BJ (cell line): ENCODE data around the gene TOX3. TPM values are rescaled to one million over a fixed set of nuclear protein-coding genes. Genes with fewer than 3 reads are reported as not detected.

Experiments used
- CTCF ChIA-PET: fragments of 350-600 bp; formaldehyde crosslinking; extraction: SDS; loops from one replicate; lab custom pipeline; 2021; ENCODE audit warnings: antibody characterized with exemption, inconsistent platforms; lab: Yijun Ruan, JAX
- POLR2A ChIA-PET: fragments of 300-600 bp; sonication (Branson Sonifier 250); formaldehyde crosslinking; extraction: SDS; loops from one replicate; lab custom pipeline; 2021; ENCODE audit warnings: antibody characterized with exemption; lab: Charles Lee
- DNase-seq: peaks from one replicate; pipeline ENCODE4 v3.0.0-alpha.2; 2011; ENCODE audit warnings: low read depth
- H3K27me3 ChIP-seq: 2 replicates; pipeline ENCODE4 v1.6.0; 2011; ENCODE audit warnings: low read length; ENCODE audit not compliant: control insufficient read depth, insufficient read depth
- H3K36me3 ChIP-seq: 2 replicates; pipeline ENCODE4 v1.5.1; 2011; ENCODE audit warnings: low read length; ENCODE audit not compliant: control insufficient read depth, insufficient read depth
- H3K4me3 ChIP-seq: 2 replicates; pipeline ENCODE4 v1.5.1; 2011; ENCODE audit warnings: low read depth, mild to moderate bottlenecking, control low read depth, low read length
- polyA plus RNA-seq: library from polyadenylated mRNA; depleted of rRNA; stranded (reverse); fragments of >200 nt; gene quantifications from 2 replicates; pipeline ENCODE4 v1.2.3, GENCODE V29; 2011
- TF ChIP-seq, protein P1 (sequence below): IDR thresholded peaks from 2 replicates; pipeline ENCODE4 v1.5.1; 2011; ENCODE audit warnings: low read depth, mild to moderate bottlenecking, control low read depth, inconsistent platforms, low read length, moderate library complexity; ENCODE audit not compliant: insufficient read depth

Gene TOX3
- polyA plus RNA-seq, 1 experiment, result not detected

DNA sequence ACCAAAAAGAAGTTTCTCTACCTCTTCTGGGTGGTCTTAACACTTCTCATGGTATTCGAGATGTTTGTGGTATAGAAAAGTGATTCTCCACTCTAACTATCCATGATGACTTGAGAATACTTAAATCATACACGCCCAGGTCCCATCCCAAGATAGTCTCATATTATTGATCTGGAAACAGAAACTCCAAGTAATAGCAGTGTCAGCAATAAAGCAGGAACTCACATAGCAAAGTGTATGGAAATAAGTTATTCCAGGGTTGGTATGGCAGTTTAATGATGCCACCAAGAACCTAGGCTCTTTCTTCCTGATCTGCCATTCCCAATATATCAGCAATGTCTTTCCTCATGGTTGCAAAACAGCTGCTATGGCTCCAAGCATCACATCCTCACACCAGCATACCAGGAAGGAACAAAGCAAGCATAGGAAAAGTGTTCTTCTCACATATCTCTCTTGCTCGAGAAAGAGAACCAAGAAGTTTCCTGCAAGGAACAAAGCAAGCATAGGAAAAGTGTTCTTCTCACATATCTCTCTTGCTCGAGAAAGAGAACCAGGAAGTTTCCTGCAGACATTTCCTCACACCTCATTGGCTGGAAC is 23.6 kb upstream of the TOX3 start:
- DNase-seq, result no peak
- Histone ChIP-seq H3K36me3 (no peaks in the 10 kb centered on the region), H3K4me3 (no peak overlapping the region), H3K27me3 (no peaks in the 10 kb centered on the region)
- TF ChIP-seq, protein P1, sequence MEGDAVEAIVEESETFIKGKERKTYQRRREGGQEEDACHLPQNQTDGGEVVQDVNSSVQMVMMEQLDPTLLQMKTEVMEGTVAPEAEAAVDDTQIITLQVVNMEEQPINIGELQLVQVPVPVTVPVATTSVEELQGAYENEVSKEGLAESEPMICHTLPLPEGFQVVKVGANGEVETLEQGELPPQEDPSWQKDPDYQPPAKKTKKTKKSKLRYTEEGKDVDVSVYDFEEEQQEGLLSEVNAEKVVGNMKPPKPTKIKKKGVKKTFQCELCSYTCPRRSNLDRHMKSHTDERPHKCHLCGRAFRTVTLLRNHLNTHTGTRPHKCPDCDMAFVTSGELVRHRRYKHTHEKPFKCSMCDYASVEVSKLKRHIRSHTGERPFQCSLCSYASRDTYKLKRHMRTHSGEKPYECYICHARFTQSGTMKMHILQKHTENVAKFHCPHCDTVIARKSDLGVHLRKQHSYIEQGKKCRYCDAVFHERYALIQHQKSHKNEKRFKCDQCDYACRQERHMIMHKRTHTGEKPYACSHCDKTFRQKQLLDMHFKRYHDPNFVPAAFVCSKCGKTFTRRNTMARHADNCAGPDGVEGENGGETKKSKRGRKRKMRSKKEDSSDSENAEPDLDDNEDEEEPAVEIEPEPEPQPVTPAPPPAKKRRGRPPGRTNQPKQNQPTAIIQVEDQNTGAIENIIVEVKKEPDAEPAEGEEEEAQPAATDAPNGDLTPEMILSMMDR, result no peak
- ChIA-PET CTCF (no interaction called here), POLR2A (no interaction called here)

DNA sequence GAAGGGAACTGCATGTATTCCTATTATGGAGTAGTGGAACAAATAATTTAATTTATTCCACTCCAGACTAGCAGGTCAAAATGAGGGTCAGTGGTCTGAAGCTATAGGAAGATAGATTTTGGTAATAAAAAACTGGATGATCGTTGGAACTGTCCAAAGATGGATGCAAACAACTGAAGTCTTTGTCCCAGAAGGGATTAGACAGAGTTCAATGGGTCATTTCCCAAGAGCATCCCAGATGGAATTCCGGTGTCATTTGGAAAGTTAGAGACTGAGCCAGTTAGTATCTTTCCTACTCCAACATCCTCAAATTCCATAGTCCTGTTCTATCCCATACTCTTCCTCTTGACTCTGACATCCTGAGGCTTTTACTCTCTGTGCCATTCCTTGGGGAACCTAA is 22.8 kb upstream of the TOX3 start:
- TF ChIP-seq, protein P1, result no peak
- Histone ChIP-seq H3K4me3 (no peak overlapping the region), H3K27me3 (no peaks in the 10 kb centered on the region), H3K36me3 (no peaks in the 10 kb centered on the region)
- CTCF ChIA-PET, result interaction anchor here (0.5 kb wide), 1 partner anchor 24 kb away, joined by 3 read pairs; no protein-coding TSS in a partner anchor
- DNase-seq, result no peak
- POLR2A ChIA-PET, result no interaction called here

DNA sequence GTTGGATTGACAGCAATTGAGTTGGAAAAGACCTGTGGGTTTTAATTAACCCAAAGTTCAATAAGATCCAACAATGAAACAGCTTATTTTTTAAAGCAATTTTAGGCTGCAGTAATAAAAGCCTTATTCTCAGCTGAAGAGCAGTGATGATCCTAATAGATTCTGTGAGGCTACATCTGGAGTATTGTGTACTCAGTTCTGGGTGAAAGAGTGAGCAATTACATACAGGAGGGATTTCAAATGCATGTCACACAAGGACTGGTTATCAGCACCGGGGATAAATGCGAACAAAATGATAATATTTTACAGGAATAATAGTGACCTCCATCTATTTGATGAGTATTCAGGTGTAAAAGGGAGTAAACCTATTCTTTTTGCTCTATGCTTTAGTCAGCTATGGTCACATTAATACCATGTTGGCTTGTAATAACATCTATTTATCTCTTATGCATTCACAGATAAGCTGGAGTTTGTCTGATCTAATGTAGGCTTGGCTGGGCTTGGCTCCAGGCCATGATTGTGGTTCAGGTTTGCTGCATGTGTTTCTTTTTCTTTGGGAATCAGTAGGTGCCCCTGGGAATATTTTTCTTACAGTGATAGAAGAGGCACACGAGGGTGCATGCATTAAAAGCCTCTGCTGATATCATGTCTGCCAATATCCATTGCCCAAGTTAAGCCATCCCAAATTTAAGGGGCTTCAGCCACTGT is 22.2 kb upstream of the TOX3 start:
- CTCF ChIA-PET, result no interaction called here

DNA sequence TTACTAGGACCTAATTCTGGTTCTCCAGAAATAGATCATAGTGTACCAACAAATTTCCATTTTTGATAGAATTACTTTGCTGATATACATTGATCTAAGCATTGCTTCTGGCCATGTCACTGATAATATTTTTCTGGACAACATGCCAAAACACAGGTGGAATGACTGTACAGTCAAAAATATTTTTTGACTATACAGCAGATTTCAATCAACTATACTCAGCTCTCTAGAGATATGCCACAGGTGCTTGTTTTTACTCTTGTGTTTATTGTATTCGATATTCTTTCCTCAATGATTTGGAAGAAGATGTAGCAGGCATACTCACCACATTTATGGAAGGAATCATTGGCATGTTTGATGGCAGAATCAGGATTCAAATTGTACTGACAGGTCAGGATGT is 21.6 kb upstream of the TOX3 start:
- no peaks in the 10 kb centered on the region for H3K27me3 ChIP-seq
- DNase-seq, result no peak
- POLR2A ChIA-PET, result no interaction called here
- no peaks in the 10 kb centered on the region for H3K36me3 ChIP-seq
- no peak overlapping the region for H3K4me3 ChIP-seq
- CTCF ChIA-PET, result no interaction called here
- TF ChIP-seq, protein P1, result no peak

More for the DNA sequence above, 22.2 kb upstream of the TOX3 start:
- POLR2A ChIA-PET, result no interaction called here
- no peak for DNase-seq
- Histone ChIP-seq H3K36me3 (no peaks in the 10 kb centered on the region), H3K27me3 (no peaks in the 10 kb centered on the region), H3K4me3 (no peak overlapping the region)
- TF ChIP-seq, protein P1, result no peak

DNA sequence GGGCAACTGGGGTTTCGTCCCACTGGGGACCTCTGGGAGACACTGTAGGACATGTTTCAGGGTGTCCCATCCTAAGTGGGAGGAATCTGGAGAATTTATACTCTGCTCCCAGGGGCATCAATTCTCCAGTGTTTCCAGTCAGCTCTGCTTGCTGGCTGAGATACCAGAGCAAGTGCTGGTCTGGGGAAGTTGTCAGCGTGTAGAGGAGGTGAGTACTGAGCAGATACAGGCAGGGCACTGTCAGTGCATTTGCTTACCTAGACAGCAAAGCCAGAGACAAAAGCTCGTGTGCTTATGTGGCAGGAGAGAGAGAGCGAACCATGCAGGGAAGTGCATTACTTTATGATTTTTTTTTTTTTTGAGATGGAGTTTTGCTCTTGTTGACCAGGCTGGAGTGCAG is 20.2 kb upstream of the TOX3 start:
- no peaks in the 10 kb centered on the region for H3K27me3 ChIP-seq
- POLR2A ChIA-PET, result no interaction called here
- TF ChIP-seq, protein P1, result no peak
- DNase-seq, result no peak
- no peaks in the 10 kb centered on the region for H3K36me3 ChIP-seq
- CTCF ChIA-PET, result no interaction called here
- H3K4me3 ChIP-seq, result no peak overlapping the region
